Ovary (tissue), 3 donors: ENCODE results near the gene NINL.

Source experiments
- EP300 ChIP-seq: sonication (generic); formaldehyde crosslinking; IDR thresholded peaks from one replicate; pipeline ENCODE4 v1.6.1; 2017; ENCODE audit warnings: antibody characterized with exemption
- TF ChIP-seq, protein P1 (sequence below), 3 donors: fragments of 450-650 bp in 2 of 3; fragments of 200-600 bp in 1 of 3; IDR thresholded peaks; one replicate each; pipeline versions ENCODE4 v1.5.1 to v1.8.0; 2016 to 2022; ENCODE audit warnings: antibody characterized with exemption in 3 of 3, mild to moderate bottlenecking in 1 of 3
- donor health status: DM: no; HTN: no; CAD: no.

DNA sequence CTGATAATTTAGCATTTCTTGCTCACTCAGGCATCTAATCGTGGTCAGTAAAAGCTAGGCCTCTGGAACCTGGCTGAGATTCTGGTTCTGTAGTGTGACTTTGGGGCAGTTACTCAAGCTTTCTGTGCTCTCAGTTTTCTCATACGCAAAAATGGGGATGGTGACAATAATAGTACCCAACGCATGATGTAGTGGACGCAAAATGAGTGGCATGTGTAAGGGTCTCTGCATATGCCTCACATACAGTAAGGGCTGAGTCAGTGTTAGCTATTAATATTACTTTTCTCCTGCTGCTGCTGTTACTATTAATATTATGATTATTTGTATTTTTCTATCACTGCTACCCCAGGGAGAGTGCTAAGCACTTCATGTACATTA is 177.2 kb downstream of the NINL start:
- TF ChIP-seq, protein P1, sequence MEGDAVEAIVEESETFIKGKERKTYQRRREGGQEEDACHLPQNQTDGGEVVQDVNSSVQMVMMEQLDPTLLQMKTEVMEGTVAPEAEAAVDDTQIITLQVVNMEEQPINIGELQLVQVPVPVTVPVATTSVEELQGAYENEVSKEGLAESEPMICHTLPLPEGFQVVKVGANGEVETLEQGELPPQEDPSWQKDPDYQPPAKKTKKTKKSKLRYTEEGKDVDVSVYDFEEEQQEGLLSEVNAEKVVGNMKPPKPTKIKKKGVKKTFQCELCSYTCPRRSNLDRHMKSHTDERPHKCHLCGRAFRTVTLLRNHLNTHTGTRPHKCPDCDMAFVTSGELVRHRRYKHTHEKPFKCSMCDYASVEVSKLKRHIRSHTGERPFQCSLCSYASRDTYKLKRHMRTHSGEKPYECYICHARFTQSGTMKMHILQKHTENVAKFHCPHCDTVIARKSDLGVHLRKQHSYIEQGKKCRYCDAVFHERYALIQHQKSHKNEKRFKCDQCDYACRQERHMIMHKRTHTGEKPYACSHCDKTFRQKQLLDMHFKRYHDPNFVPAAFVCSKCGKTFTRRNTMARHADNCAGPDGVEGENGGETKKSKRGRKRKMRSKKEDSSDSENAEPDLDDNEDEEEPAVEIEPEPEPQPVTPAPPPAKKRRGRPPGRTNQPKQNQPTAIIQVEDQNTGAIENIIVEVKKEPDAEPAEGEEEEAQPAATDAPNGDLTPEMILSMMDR (IDR thresholded peaks at IDR 0.05) = no peak
- no peak for TF ChIP-seq EP300
